Neural crest cell (in vitro differentiated cells): Measurements from ENCODE around the gene USP47. TPM values are rescaled to one million over a fixed set of nuclear protein-coding genes. Genes with fewer than 3 reads are reported as not detected.
A peak's percentile ranks its signal among the peaks of the same experiment; 100 is the strongest.

Source experiments
- DNase-seq: peaks from one replicate; pipeline ENCODE4 v3.0.0; 2021; ENCODE audit warnings: low read depth, mixed read lengths, low spot score
- H3K27ac Mint-ChIP-seq: one replicate; pipeline ENCODE4 v1.8.0; 2021; ENCODE audit warnings: mild to moderate bottlenecking, mixed read lengths; ENCODE audit not compliant: unreplicated experiment
- H3K27me3 Mint-ChIP-seq: 2 replicates; pipeline ENCODE4 v1.8.0; 2021; ENCODE audit warnings: low read depth, mild to moderate bottlenecking, mixed read lengths
- H3K36me3 Mint-ChIP-seq: 2 replicates; pipeline ENCODE4 v1.8.0; 2021; ENCODE audit warnings: low read depth, mild to moderate bottlenecking, mixed read lengths
- H3K4me1 Mint-ChIP-seq: 2 replicates; pipeline ENCODE4 v1.8.0; 2021; ENCODE audit warnings: mixed read lengths
- H3K4me3 Mint-ChIP-seq: one replicate; pipeline ENCODE4 v1.8.0; 2021; ENCODE audit warnings: mild to moderate bottlenecking, mixed read lengths
- H3K9me3 Mint-ChIP-seq: 2 replicates; pipeline ENCODE4 v1.8.0; 2021; ENCODE audit warnings: mixed read lengths
- CTCF ChIP-seq: fragments of 200-600 bp; sonication (generic); conservative IDR thresholded peaks from 2 replicates; pipeline ENCODE4 v1.5.0; 2021; ENCODE audit warnings: antibody characterized with exemption, mild to moderate bottlenecking
- total RNA-seq: library from RNA; stranded (reverse); gene quantifications from 2 replicates; pipeline ENCODE4 v1.2.1, GENCODE V29; 2021

USP47 gene
- total RNA-seq, 1 donor from 2014 or later: 58.9 TPM

DNA sequence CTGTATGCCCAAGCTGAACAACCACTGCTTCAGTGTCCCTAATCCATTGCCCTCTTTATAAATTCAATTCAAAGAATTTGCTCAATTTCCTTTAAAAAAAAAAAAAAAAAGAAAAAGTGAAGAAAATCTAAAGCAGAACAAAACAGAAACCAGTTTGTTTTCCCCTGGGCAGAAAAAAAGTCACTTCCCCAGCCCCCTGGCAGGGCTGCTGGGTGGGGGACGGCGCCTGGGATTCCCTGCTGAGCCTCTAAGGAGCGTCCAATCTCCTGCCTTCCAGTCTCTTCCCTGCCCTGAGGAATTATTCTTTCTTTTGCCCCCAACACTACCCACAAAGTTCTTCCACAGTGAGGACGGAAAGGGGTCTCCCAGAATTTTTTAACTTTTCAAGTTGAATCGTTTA lies 142.8 kb downstream of the USP47 start:
- H3K4me1 Mint-ChIP-seq: peaks cover 17% of the 10 kb centered on the region
- no peak for TF ChIP-seq CTCF
- DNase-seq: no peak
- H3K27me3 Mint-ChIP-seq: no peaks in the 10 kb centered on the region
- H3K36me3 Mint-ChIP-seq: peaks cover 3% of the 10 kb centered on the region
- H3K27ac Mint-ChIP-seq: no peak overlapping the region
- H3K4me3 Mint-ChIP-seq: no peak overlapping the region
- no peaks in the 10 kb centered on the region for H3K9me3 Mint-ChIP-seq

- DNase-seq: no peak
- TF ChIP-seq CTCF: no peak
- no peak overlapping the region for H3K27ac Mint-ChIP-seq
- H3K4me1 Mint-ChIP-seq: peaks cover 11% of the 10 kb centered on the region
- no peak overlapping the region for H3K4me3 Mint-ChIP-seq
- H3K36me3 Mint-ChIP-seq: peaks cover 3% of the 10 kb centered on the region
- no peaks in the 10 kb centered on the region for H3K9me3 Mint-ChIP-seq
- no peaks in the 10 kb centered on the region for H3K27me3 Mint-ChIP-seq
Measured at GRCh38 chr11:11985016-11985715, 143.4 kb downstream of the USP47 start.

GRCh38 chr11:11985954-11986949 lies 144.5 kb downstream of the USP47 start:
- H3K36me3 Mint-ChIP-seq: peaks cover 3% of the 10 kb centered on the region
- DNase-seq: no peak
- no peak overlapping the region for H3K27ac Mint-ChIP-seq
- no peak for TF ChIP-seq CTCF
- no peak overlapping the region for H3K4me3 Mint-ChIP-seq
- H3K4me1 Mint-ChIP-seq: peaks cover 6% of the 10 kb centered on the region
- no peaks in the 10 kb centered on the region for H3K27me3 Mint-ChIP-seq
- no peaks in the 10 kb centered on the region for H3K9me3 Mint-ChIP-seq

DNA sequence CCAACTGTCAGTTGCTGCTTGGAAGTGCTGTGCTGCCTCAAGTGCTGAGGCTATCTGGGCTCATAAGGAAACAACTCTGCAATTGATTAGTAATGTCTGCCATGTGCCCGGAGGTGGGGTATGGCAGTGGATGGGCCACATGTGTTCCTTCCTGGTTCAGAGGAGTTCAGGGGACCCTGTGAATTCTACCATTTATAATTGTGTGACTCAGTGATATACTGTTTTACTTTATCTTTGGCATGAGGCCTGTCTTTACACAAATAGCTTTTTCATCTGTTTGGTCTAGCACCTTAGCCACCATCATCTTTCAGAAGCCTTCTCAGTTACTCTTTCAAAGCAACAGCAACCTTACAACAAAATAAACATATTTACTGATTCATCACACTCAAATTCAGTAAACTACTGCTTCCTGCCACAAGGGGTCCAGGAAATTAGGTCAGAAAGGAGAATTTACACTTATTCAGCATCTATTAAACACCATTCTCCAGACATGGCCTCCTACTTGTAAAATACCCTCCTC lies 145.8 kb downstream of the USP47 start:
- no peaks in the 10 kb centered on the region for H3K27me3 Mint-ChIP-seq
- DNase-seq: no peak
- H3K4me1 Mint-ChIP-seq: peaks cover 6% of the 10 kb centered on the region
- no peak overlapping the region for H3K4me3 Mint-ChIP-seq
- peaks cover 6% of the 10 kb centered on the region for H3K36me3 Mint-ChIP-seq
- no peaks in the 10 kb centered on the region for H3K9me3 Mint-ChIP-seq
- TF ChIP-seq CTCF: peak; percentile 60
- H3K27ac Mint-ChIP-seq: no peak overlapping the region

GRCh38 chr11:11988099-11988651 lies 146.4 kb downstream of the USP47 start:
- Mint-ChIP-seq H3K27me3 (no peaks in the 10 kb centered on the region), H3K27ac (no peak overlapping the region), H3K4me3 (no peak overlapping the region), H3K4me1 (peaks cover 6% of the 10 kb centered on the region), H3K9me3 (no peaks in the 10 kb centered on the region), H3K36me3 (peaks cover 6% of the 10 kb centered on the region)
- no peak for DNase-seq
- peak; percentile 35 for TF ChIP-seq CTCF
